ENCODE results near the gene EXOC1L. TPM values are rescaled to one million over a fixed set of nuclear protein-coding genes. Genes with fewer than 3 reads are reported as not detected.

The EXOC1L gene
- total RNA-seq, 1 experiment from 2014 or later: not detected

- intact Hi-C loops (cut with micrococcal nuclease): no loop called here
- CTCF ChIA-PET: no interaction called here
- POLR2A ChIA-PET: no interaction called here
Measured at GRCh38 chr4:55822329-55822728, 2.7 kb downstream of the EXOC1L start.

GRCh38 chr4:55824865-55825264, 5.3 kb downstream of the EXOC1L start:
- CTCF ChIA-PET: interaction anchor here (0.5 to 0.6 kb wide), 2 partner anchors 14 to 1759 kb away, joined by 3 to 4 read pairs; no protein-coding TSS in a partner anchor

More at GRCh38 chr4:55822329-55822728, 2.7 kb downstream of the EXOC1L start:
- no peak for DNase-seq (ENCODE audit: unreplicated experiment)
- Mint-ChIP-seq H3K27me3 (ENCODE audit: insufficient read depth, unreplicated experiment) (no peaks in the 10 kb centered on the region), H3K36me3 (ENCODE audit: insufficient read depth, unreplicated experiment) (no peaks in the 10 kb centered on the region), H3K4me1 (ENCODE audit: insufficient read depth, unreplicated experiment) (no peaks in the 10 kb centered on the region), H3K4me3 (ENCODE audit: unreplicated experiment) (no peak overlapping the region), H3K27ac (ENCODE audit: low read depth, unreplicated experiment) (no peak overlapping the region), H3K9me3 (ENCODE audit: unreplicated experiment) (peaks cover 9% of the 10 kb centered on the region)
- no TSS peak for BruUV-seq (replicated peaks)
- no peak for TF ChIP-seq CTCF (IDR thresholded peaks at IDR 0.05; ENCODE audit: unreplicated experiment)

GRCh38 chr4:55826986-55827385, 7.4 kb downstream of the EXOC1L start:
- TF ChIP-seq CTCF (IDR thresholded peaks at IDR 0.05; ENCODE audit: unreplicated experiment): no peak
- Mint-ChIP-seq H3K9me3 (ENCODE audit: unreplicated experiment) (no peaks in the 10 kb centered on the region), H3K27me3 (ENCODE audit: insufficient read depth, unreplicated experiment) (no peaks in the 10 kb centered on the region)

More at GRCh38 chr4:55824865-55825264, 5.3 kb downstream of the EXOC1L start:
- no peak for TF ChIP-seq CTCF (IDR thresholded peaks at IDR 0.05; ENCODE audit: unreplicated experiment)
- Mint-ChIP-seq H3K9me3 (ENCODE audit: unreplicated experiment) (no peaks in the 10 kb centered on the region), H3K27ac (ENCODE audit: low read depth, unreplicated experiment) (no peak overlapping the region), H3K4me3 (ENCODE audit: unreplicated experiment) (no peak overlapping the region), H3K36me3 (ENCODE audit: insufficient read depth, unreplicated experiment) (no peaks in the 10 kb centered on the region), H3K27me3 (ENCODE audit: insufficient read depth, unreplicated experiment) (no peaks in the 10 kb centered on the region), H3K4me1 (ENCODE audit: insufficient read depth, unreplicated experiment) (no peaks in the 10 kb centered on the region)
- intact Hi-C loops (cut with micrococcal nuclease): no loop called here
- POLR2A ChIA-PET: interaction anchor here (0.9 kb wide), 1 partner anchor 27 kb away, joined by 3 read pairs; no protein-coding TSS in a partner anchor
- BruUV-seq (replicated peaks): no TSS peak
- DNase-seq (ENCODE audit: unreplicated experiment): no peak

GRCh38 chr4:55827582-55827981, 8.0 kb downstream of the EXOC1L start:
- no peaks in the 10 kb centered on the region for H3K27me3 Mint-ChIP-seq (ENCODE audit: insufficient read depth, unreplicated experiment)

More at GRCh38 chr4:55826986-55827385, 7.4 kb downstream of the EXOC1L start:
- H3K36me3 Mint-ChIP-seq (ENCODE audit: insufficient read depth, unreplicated experiment): no peaks in the 10 kb centered on the region
- DNase-seq (ENCODE audit: unreplicated experiment): no peak
- H3K4me1 Mint-ChIP-seq (ENCODE audit: insufficient read depth, unreplicated experiment): no peaks in the 10 kb centered on the region
- ChIA-PET CTCF (interaction anchor here (1.3 kb wide), 1 partner anchor 25 kb away, joined by 4 read pairs; no protein-coding TSS in a partner anchor), POLR2A (interaction anchor here (0.6 to 1.0 kb wide), 3 partner anchors 9 to 70 kb away, joined by 3 read pairs; no protein-coding TSS in a partner anchor)
- no peak overlapping the region for H3K4me3 Mint-ChIP-seq (ENCODE audit: unreplicated experiment)
- no TSS peak for BruUV-seq (replicated peaks)
- H3K27ac Mint-ChIP-seq (ENCODE audit: low read depth, unreplicated experiment): no peak overlapping the region
- intact Hi-C loops (cut with micrococcal nuclease): no loop called here

More at GRCh38 chr4:55827582-55827981, 8.0 kb downstream of the EXOC1L start:
- Mint-ChIP-seq H3K27ac (ENCODE audit: low read depth, unreplicated experiment) (no peak overlapping the region), H3K36me3 (ENCODE audit: insufficient read depth, unreplicated experiment) (no peaks in the 10 kb centered on the region), H3K4me3 (ENCODE audit: unreplicated experiment) (no peak overlapping the region), H3K9me3 (ENCODE audit: unreplicated experiment) (no peaks in the 10 kb centered on the region), H3K4me1 (ENCODE audit: insufficient read depth, unreplicated experiment) (no peaks in the 10 kb centered on the region)
- intact Hi-C loops (cut with micrococcal nuclease): no loop called here
- no peak for DNase-seq (ENCODE audit: unreplicated experiment)
- BruUV-seq (replicated peaks): no TSS peak
- ChIA-PET CTCF (interaction anchor here (1.3 kb wide), 1 partner anchor 24 kb away, joined by 4 read pairs; no protein-coding TSS in a partner anchor), POLR2A (interaction anchor here (0.7 kb wide), 1 partner anchor 9 kb away, joined by 3 read pairs; no protein-coding TSS in a partner anchor)
- no peak for TF ChIP-seq CTCF (IDR thresholded peaks at IDR 0.05; ENCODE audit: unreplicated experiment)

Measured in MCF 10A (cell line).